K562 (cell line): ENCODE data around the gene RCSD1. TPM values are rescaled to one million over a fixed set of nuclear protein-coding genes. Genes with fewer than 3 reads are reported as not detected.

Experiments
- ARHGAP35 ChIP-seq: fragments of 450-650 bp; IDR thresholded peaks from 2 replicates; pipeline ENCODE4 v1.6.1; 2018; ENCODE audit not compliant: partially characterized antibody
- ELF2 ChIP-seq: fragments of 250-450 bp; sonication (Bioruptor Pico); IDR thresholded peaks from 2 replicates; pipeline ENCODE4 v1.5.0; 2021; ENCODE audit warnings: mild to moderate bottlenecking
- HDAC2 ChIP-seq: fragments of 450-650 bp; IDR thresholded peaks from 2 replicates; pipeline ENCODE4 v1.6.1; 2016; ENCODE audit warnings: mild to moderate bottlenecking
- IRF2 ChIP-seq: sonication (generic); formaldehyde crosslinking; IDR thresholded peaks from 2 replicates; pipeline ENCODE4 v1.8.1; 2022; ENCODE audit warnings: mild to moderate bottlenecking, missing genetic modification reagents
- KAT7 ChIP-seq: sonication (generic); formaldehyde crosslinking; IDR thresholded peaks from 2 replicates; pipeline ENCODE4 v1.8.0; 2022; ENCODE audit warnings: missing genetic modification reagents, mild to moderate bottlenecking, borderline replicate concordance
- MYBL2 ChIP-seq, 2 experiments: fragments of 450-650 bp in 1 of 2; sonication (generic) in 1 of 2; formaldehyde crosslinking in 1 of 2; IDR thresholded peaks; 2 replicates each; pipeline versions ENCODE4 v1.6.1 to v1.8.1; 2017 to 2022; ENCODE audit warnings: borderline replicate concordance in 1 of 2, inconsistent platforms in 1 of 2, low read depth in 1 of 2, mild to moderate bottlenecking in 1 of 2, missing genetic modification reagents in 1 of 2, moderate library complexity in 1 of 2
- PTRF ChIP-seq: fragments of 450-650 bp; IDR thresholded peaks from 2 replicates; pipeline ENCODE4 v1.6.1; 2016; ENCODE audit warnings: mild to moderate bottlenecking, missing genetic modification characterization, missing compliant biosample characterization
- RBM22 ChIP-seq: fragments of 200-400 bp; formaldehyde crosslinking; IDR thresholded peaks from 2 replicates; pipeline ENCODE4 v1.6.1; 2018; ENCODE audit warnings: low read length, low read depth; ENCODE audit not compliant: poor library complexity, severe bottlenecking
- SIX5 ChIP-seq, 2 experiments: IDR thresholded peaks; 2 replicates each; pipeline ENCODE4 v1.6.1; 2011; ENCODE audit warnings: low read length in 2 of 2, borderline replicate concordance in 1 of 2, low read depth in 1 of 2, mild to moderate bottlenecking in 1 of 2, moderate library complexity in 1 of 2; ENCODE audit not compliant: insufficient read depth in 1 of 2
- SMAD1 ChIP-seq: fragments of 150-350 bp; IDR thresholded peaks from 2 replicates; pipeline ENCODE4 v1.6.1; 2014; ENCODE audit warnings: low read length, low read depth; ENCODE audit not compliant: partially characterized antibody
- TBP ChIP-seq: optimal IDR thresholded peaks from 2 replicates; pipeline ENCODE3; 2011; ENCODE audit warnings: low read depth, low read length, improper control_type of control experiment
- TCF3 ChIP-seq: sonication (generic); formaldehyde crosslinking; IDR thresholded peaks from 2 replicates; pipeline ENCODE4 v1.4.0; 2020; ENCODE audit warnings: mild to moderate bottlenecking, missing genetic modification reagents
- TEAD1 ChIP-seq, 2 experiments: fragments of 450-650 bp in 1 of 2; sonication (generic) in 1 of 2; formaldehyde crosslinking; IDR thresholded peaks; 2 replicates each; pipeline versions ENCODE4 v1.4.0 to v1.8.0; 2020 to 2022; ENCODE audit warnings: mild to moderate bottlenecking in 2 of 2, missing genetic modification reagents in 1 of 2
- ZNF174 ChIP-seq: fragments of 250-450 bp; sonication (Bioruptor Pico); IDR thresholded peaks from 2 replicates; pipeline ENCODE4 v1.4.0; 2020; ENCODE audit warnings: mild to moderate bottlenecking
- ZNF583 ChIP-seq: fragments of 250-450 bp; sonication (Bioruptor Pico); IDR thresholded peaks from 2 replicates; pipeline ENCODE4 v1.4.0; 2020
- polyA plus RNA-seq, 8 experiments: library from polyadenylated mRNA; depleted of rRNA in 4 of 8; stranded (reverse) in 5 of 8; unstranded in 3 of 8; fragments of >200 nt; fragmentation: Nextera tagmentation in 2 of 8; fragmentation: Illumina TruSeq in 1 of 8; extraction: Ambion mirVana in 2 of 8; extraction: Trizol in 1 of 8; gene quantifications; 2 replicates each; pipeline versions ENCODE4 v1.2.1 to v1.2.3, GENCODE V29; 2011 to 2014; ENCODE audit warnings: inconsistent platforms in 1 of 8, missing spikeins in 1 of 8
- total RNA-seq, 7 experiments: library from RNA; depleted of rRNA in 6 of 7; stranded (reverse); fragments of >200 nt in 6 of 7; fragmentation: Illumina TruSeq in 2 of 7; extraction: Trizol in 2 of 7; gene quantifications; 2 replicates each; pipeline versions ENCODE4 v1.2.1 to v1.2.3, GENCODE V29; 2011 to 2021; ENCODE audit warnings: low replicate concordance in 1 of 7
- TF ChIP-seq, protein P1 (sequence below), 2 experiments: fragments of 250-450 bp in 1 of 2; fragments of 450-650 bp in 1 of 2; sonication (Bioruptor Pico) in 1 of 2; IDR thresholded peaks; 2 replicates each; pipeline versions ENCODE4 v1.6.1 to v1.8.0; 2016 to 2021; ENCODE audit warnings: mild to moderate bottlenecking in 2 of 2, moderate library complexity in 2 of 2, missing compliant biosample characterization in 1 of 2, missing genetic modification characterization in 1 of 2
- TF ChIP-seq, protein P2 (sequence below): fragments of 450-650 bp; IDR thresholded peaks from 2 replicates; pipeline ENCODE4 v1.6.1; 2018; ENCODE audit warnings: mild to moderate bottlenecking, low read depth; ENCODE audit not compliant: partially characterized antibody
- TF ChIP-seq, protein P3 (sequence below): sonication (generic); formaldehyde crosslinking; IDR thresholded peaks from 2 replicates; pipeline ENCODE4 v1.8.0; 2022; ENCODE audit warnings: mild to moderate bottlenecking, missing genetic modification reagents
- TF ChIP-seq, protein P4 (sequence below): IDR thresholded peaks from 2 replicates; pipeline ENCODE4 v1.6.1; 2011; ENCODE audit warnings: borderline replicate concordance, low read depth, mild to moderate bottlenecking, moderate library complexity, low read length; ENCODE audit not compliant: insufficient read depth, poor library complexity, severe bottlenecking

RCSD1 gene
- total and polyA plus RNA-seq, 9 of the 15 experiments (the other 6 are each of a cell fraction or from before 2014, with no cell fraction given), result 7.8 to 69.8 (median 45.3) TPM

DNA sequence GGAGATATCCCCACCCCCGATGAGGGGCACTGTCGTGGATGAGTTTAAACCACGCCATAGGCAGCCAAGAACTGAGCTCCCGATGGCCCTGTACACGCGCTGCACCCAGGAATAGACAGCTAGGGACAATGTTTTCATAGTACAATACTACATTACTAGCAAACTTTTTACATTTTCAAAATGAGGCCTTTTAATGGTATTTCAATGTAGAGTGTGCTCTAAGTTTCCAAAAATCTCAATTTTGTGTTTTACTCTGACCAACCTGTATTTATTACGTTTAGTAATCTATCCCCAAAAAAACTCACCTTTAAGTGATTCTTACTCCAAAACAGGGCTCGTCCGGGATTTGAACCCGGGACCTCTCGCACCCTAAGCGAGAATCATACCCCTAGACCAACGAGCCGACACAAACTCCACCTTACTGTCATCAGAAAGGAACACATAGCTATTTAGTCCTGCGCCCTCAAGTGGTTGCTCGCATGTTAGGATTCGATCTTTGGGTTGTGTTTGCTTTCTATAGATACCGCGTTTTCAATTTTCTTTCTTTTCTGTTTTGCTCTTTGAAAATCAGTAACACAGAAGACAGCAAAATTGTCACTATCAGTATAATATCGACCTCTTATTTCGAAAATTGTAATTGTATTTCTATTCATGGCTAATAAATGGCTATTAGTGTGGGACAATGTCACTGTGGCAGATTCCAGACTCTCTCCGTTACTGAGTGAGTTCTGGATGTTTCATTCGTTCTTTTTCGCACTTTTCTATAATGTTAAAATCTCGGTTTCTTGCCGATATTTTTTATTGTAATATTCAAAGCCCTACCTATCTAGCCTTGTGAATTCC is 85.3 kb downstream of the RCSD1 start (continued):
- TF ChIP-seq SIX5 (IDR thresholded peaks at IDR 0.05; ENCODE audit: borderline replicate concordance in 1 of 2, insufficient read depth in 1 of 2, low read depth in 1 of 2, low read length in 2 of 2), result no peak
- peak; percentile 100 for TF ChIP-seq TBP
- no peak for TF ChIP-seq SMAD1
- no peak for TF ChIP-seq MYBL2 (IDR thresholded peaks at IDR 0.05; ENCODE audit: low read depth)
- TF ChIP-seq MYBL2 (CRISPR knock-in tag; IDR thresholded peaks at IDR 0.05; ENCODE audit: borderline replicate concordance), result no peak
- no peak for TF ChIP-seq ARHGAP35
- 0 out of 2 replicates have a peak, but pooled peaks have one; percentile 8 for TF ChIP-seq TCF3
- TF ChIP-seq ELF2, result no peak; the same call in 1 of the 2 replicates
- TF ChIP-seq RBM22, result no peak
- TF ChIP-seq, protein P1, sequence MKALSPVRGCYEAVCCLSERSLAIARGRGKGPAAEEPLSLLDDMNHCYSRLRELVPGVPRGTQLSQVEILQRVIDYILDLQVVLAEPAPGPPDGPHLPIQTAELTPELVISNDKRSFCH (CRISPR knock-in tag; IDR thresholded peaks at IDR 0.05), result no peak
- TF ChIP-seq, protein P1 (tag; IDR thresholded peaks at IDR 0.05), result peak; percentile 85; the same call in 1 of the 2 replicates
- TF ChIP-seq PTRF, result 0 out of 2 replicates have a peak, but pooled peaks have one; percentile 26
- no peak for TF ChIP-seq IRF2 (CRISPR knock-in tag)
- TF ChIP-seq, protein P2, sequence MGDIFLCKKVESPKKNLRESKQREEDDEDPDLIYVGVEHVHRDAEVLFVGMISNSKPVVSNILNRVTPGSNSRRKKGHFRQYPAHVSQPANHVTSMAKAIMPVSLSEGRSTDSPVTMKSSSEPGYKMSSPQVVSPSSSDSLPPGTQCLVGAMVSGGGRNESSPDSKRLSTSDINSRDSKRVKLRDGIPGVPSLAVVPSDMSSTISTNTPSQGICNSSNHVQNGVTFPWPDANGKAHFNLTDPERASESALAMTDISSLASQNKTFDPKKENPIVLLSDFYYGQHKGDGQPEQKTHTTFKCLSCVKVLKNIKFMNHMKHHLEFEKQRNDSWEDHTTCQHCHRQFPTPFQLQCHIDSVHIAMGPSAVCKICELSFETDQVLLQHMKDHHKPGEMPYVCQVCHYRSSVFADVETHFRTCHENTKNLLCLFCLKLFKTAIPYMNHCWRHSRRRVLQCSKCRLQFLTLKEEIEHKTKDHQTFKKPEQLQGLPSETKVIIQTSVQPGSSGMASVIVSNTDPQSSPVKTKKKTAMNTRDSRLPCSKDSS, result no peak
- peak; percentile 12; the same call in 1 of the 2 replicates for TF ChIP-seq HDAC2
- TF ChIP-seq ZNF583, result no peak
- TF ChIP-seq, protein P3, sequence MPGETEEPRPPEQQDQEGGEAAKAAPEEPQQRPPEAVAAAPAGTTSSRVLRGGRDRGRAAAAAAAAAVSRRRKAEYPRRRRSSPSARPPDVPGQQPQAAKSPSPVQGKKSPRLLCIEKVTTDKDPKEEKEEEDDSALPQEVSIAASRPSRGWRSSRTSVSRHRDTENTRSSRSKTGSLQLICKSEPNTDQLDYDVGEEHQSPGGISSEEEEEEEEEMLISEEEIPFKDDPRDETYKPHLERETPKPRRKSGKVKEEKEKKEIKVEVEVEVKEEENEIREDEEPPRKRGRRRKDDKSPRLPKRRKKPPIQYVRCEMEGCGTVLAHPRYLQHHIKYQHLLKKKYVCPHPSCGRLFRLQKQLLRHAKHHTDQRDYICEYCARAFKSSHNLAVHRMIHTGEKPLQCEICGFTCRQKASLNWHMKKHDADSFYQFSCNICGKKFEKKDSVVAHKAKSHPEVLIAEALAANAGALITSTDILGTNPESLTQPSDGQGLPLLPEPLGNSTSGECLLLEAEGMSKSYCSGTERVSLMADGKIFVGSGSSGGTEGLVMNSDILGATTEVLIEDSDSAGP, result no peak
- TF ChIP-seq TEAD1 (CRISPR knock-in tag; IDR thresholded peaks at IDR 0.05), result no peak
- TF ChIP-seq KAT7 (CRISPR knock-in tag), result 0 out of 2 replicates have a peak, but pooled peaks have one; percentile 16
- peak; percentile 66; the same call in 1 of the 2 replicates for TF ChIP-seq ZNF174 (CRISPR knock-in tag)
- TF ChIP-seq, protein P4, sequence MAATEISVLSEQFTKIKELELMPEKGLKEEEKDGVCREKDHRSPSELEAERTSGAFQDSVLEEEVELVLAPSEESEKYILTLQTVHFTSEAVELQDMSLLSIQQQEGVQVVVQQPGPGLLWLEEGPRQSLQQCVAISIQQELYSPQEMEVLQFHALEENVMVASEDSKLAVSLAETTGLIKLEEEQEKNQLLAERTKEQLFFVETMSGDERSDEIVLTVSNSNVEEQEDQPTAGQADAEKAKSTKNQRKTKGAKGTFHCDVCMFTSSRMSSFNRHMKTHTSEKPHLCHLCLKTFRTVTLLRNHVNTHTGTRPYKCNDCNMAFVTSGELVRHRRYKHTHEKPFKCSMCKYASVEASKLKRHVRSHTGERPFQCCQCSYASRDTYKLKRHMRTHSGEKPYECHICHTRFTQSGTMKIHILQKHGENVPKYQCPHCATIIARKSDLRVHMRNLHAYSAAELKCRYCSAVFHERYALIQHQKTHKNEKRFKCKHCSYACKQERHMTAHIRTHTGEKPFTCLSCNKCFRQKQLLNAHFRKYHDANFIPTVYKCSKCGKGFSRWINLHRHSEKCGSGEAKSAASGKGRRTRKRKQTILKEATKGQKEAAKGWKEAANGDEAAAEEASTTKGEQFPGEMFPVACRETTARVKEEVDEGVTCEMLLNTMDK, result peak; percentile 92
